ENCODE measurements around the gene CNKSR3.

GRCh38 chr6:154500769-154501577, 9.5 kb downstream of the CNKSR3 start:
- TF ChIP-seq POLR2A (IDR thresholded peaks at IDR 0.05): no peak
- peak in 6 of 7 experiments; percentile 32 to 54 (median 44) for TF ChIP-seq CTCF (IDR thresholded peaks at IDR 0.05)

Data from body of pancreas (tissue), 4 donors.